ENCODE results near the gene CSTF1.

GRCh38 chr20:56393653-56394052 lies 1.2 kb downstream of the CSTF1 start:
- TF ChIP-seq PPARA (CRISPR knock-in tag; IDR thresholded peaks at IDR 0.05; ENCODE audit: borderline replicate concordance) (no peak), CSRNP3 (CRISPR knock-in tag; IDR thresholded peaks at IDR 0.05) (no peak), ARNTL (CRISPR knock-in tag; IDR thresholded peaks at IDR 0.05; ENCODE audit: borderline replicate concordance, low read depth) (no peak), CREB5 (CRISPR knock-in tag; IDR thresholded peaks at IDR 0.05; ENCODE audit: low read depth) (no peak), ZFP30 (CRISPR knock-in tag; IDR thresholded peaks at IDR 0.05) (no peak), ZFP3 (CRISPR knock-in tag; IDR thresholded peaks at IDR 0.05) (no peak), ZNF565 (CRISPR knock-in tag; conservative IDR thresholded peaks at IDR 0.05; ENCODE audit: low read depth) (no peak), CSDC2 (CRISPR knock-in tag; IDR thresholded peaks at IDR 0.05) (no peak), PATZ1 (CRISPR knock-in tag; IDR thresholded peaks at IDR 0.05; ENCODE audit: borderline replicate concordance) (no peak), ISL1 (CRISPR knock-in tag; IDR thresholded peaks at IDR 0.05) (no peak), BACH2 (CRISPR knock-in tag; IDR thresholded peaks at IDR 0.05; ENCODE audit: borderline replicate concordance) (no peak), RARB (CRISPR knock-in tag; IDR thresholded peaks at IDR 0.05) (no peak), TCF4 (CRISPR knock-in tag; IDR thresholded peaks at IDR 0.05; ENCODE audit: borderline replicate concordance) (no peak)
